PFSK-1 (cell line): Measurements from ENCODE around the gene SARS1.

Experiments used
- FOXP2 ChIP-seq: optimal IDR thresholded peaks from 2 replicates; pipeline ENCODE3; 2011; ENCODE audit warnings: borderline replicate concordance, control low read depth, inconsistent platforms; ENCODE audit not compliant: insufficient read depth; ENCODE audit errors: extremely low read length, extremely low read depth
- POLR2AphosphoS5 ChIP-seq: IDR thresholded peaks from 2 replicates; pipeline ENCODE4 v1.6.1; 2012; ENCODE audit warnings: low read depth, mild to moderate bottlenecking, control low read depth, low read length, moderate library complexity
- SIN3A ChIP-seq: IDR thresholded peaks from 2 replicates; pipeline ENCODE4 v1.6.1; 2012; ENCODE audit warnings: mild to moderate bottlenecking, low read length, moderate library complexity, borderline replicate concordance; ENCODE audit not compliant: insufficient read depth
- TAF1 ChIP-seq: IDR thresholded peaks from 2 replicates; pipeline ENCODE4 v1.6.1; 2012; ENCODE audit warnings: low read length, control low read depth, borderline replicate concordance; ENCODE audit not compliant: insufficient read depth
- TF ChIP-seq, protein P1 (sequence below), 2 experiments: IDR thresholded peaks; 2 replicates each; pipeline versions ENCODE4 v1.6.1 to v1.8.0; 2011 to 2012; ENCODE audit warnings: low read depth in 2 of 2, low read length in 2 of 2, control low read depth in 1 of 2, inconsistent platforms in 1 of 2, mild to moderate bottlenecking in 1 of 2, moderate library complexity in 1 of 2; ENCODE audit not compliant: insufficient read depth in 1 of 2

SARS1 gene

DNA sequence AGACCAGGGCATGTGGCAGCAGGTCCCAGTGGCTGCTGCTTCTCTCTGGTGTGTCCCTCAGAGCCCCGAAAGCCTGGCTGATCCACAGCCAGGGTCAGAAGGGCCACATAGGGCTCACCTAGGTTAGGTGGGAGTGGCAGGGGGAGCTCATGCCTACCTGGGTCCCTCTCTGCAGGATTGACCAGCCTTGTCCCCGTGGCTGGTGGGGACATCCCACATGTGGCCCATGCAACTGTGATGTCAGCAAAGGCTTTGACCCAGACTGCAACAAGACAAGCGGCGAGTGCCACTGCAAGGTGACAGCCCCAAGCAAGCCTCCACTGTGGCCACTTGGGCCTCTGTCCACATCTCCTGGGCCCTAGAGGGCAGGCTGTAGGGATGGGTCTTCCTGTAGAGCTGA lies 51.3 kb downstream of the SARS1 start:
- TF ChIP-seq POLR2AphosphoS5 = no peak
- TF ChIP-seq, protein P1, sequence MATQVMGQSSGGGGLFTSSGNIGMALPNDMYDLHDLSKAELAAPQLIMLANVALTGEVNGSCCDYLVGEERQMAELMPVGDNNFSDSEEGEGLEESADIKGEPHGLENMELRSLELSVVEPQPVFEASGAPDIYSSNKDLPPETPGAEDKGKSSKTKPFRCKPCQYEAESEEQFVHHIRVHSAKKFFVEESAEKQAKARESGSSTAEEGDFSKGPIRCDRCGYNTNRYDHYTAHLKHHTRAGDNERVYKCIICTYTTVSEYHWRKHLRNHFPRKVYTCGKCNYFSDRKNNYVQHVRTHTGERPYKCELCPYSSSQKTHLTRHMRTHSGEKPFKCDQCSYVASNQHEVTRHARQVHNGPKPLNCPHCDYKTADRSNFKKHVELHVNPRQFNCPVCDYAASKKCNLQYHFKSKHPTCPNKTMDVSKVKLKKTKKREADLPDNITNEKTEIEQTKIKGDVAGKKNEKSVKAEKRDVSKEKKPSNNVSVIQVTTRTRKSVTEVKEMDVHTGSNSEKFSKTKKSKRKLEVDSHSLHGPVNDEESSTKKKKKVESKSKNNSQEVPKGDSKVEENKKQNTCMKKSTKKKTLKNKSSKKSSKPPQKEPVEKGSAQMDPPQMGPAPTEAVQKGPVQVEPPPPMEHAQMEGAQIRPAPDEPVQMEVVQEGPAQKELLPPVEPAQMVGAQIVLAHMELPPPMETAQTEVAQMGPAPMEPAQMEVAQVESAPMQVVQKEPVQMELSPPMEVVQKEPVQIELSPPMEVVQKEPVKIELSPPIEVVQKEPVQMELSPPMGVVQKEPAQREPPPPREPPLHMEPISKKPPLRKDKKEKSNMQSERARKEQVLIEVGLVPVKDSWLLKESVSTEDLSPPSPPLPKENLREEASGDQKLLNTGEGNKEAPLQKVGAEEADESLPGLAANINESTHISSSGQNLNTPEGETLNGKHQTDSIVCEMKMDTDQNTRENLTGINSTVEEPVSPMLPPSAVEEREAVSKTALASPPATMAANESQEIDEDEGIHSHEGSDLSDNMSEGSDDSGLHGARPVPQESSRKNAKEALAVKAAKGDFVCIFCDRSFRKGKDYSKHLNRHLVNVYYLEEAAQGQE (IDR thresholded peaks at IDR 0.05; ENCODE audit: insufficient read depth in 1 of 2, low read depth in 2 of 2, low read length in 2 of 2) = no peak
- no peak for TF ChIP-seq TAF1
- TF ChIP-seq FOXP2 = no peak
- no peak for TF ChIP-seq SIN3A

DNA sequence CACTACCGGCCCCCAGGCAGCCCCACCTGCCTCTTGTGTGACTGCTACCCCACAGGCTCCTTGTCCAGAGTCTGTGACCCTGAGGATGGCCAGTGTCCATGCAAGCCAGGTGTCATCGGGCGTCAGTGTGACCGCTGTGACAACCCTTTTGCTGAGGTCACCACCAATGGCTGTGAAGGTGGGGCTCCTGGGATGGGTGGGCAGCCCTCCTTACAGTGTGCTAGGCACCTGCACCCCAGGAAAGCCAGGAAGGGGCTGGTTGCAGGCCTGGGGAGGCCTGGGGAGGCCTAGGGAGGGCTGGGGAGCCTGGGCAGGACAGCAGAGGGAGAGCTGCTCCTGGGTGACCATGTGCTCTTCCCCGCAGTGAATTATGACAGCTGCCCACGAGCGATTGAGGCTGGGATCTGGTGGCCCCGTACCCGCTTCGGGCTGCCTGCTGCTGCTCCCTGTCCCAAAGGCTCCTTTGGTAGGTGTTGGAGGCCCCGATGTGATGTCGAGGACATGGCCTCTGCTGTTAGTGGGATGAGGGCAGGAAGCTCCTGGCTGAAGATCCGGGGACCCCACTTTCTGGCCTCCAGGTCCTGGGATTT lies 52.1 kb downstream of the SARS1 start:
- TF ChIP-seq TAF1 = no peak
- TF ChIP-seq, protein P1 (IDR thresholded peaks at IDR 0.05; ENCODE audit: insufficient read depth in 1 of 2, low read depth in 2 of 2, low read length in 2 of 2) = no peak
- TF ChIP-seq POLR2AphosphoS5 = no peak
- no peak for TF ChIP-seq SIN3A
- no peak for TF ChIP-seq FOXP2

DNA sequence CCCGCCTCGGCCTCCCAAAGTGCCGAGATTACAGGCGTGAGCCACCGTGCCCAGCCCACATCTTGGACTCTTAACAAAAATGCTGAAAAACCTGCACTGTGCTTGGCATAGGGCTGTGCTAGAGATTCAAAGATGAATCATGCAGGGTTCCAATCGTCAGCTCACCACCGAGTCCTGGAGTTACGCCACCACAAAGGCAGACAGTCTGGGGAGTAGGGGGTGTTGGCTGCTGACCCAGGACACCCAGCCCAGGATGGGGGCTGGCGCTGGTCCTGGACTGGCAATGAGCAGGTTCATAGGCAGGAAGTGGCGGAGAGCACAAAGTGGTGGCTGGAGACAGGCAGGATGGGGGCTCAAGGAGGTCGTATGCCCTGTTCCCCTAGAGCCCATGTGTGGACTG lies 53.2 kb downstream of the SARS1 start:
- TF ChIP-seq POLR2AphosphoS5 (no peak), SIN3A (no peak), FOXP2 (no peak), TAF1 (no peak)
- TF ChIP-seq, protein P1 (IDR thresholded peaks at IDR 0.05; ENCODE audit: insufficient read depth in 1 of 2, low read depth in 2 of 2, low read length in 2 of 2) = no peak

DNA sequence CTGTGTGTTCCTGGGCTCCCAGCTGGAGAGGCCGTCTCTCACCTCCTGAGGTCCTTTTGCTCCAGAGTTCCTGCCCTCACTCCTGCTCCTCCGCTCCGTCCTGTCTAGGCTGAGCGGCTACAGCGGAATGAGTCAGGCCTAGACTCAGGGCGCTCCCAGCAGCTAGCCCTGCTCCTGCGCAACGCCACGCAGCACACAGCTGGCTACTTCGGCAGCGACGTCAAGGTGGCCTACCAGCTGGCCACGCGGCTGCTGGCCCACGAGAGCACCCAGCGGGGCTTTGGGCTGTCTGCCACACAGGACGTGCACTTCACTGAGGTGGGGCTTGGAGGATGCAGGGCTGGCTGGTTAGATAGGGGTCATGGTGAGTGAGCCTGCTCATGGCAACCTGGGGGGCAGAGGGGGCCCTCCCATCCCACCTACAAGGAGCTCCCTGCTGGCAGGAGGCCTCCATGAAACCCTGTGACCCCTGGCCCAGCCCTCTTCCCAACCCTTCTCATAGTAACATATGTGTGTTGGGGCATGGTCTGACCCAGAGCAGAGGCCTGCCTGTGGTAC lies 54.1 kb downstream of the SARS1 start:
- TF ChIP-seq TAF1 = no peak
- no peak for TF ChIP-seq SIN3A
- TF ChIP-seq FOXP2 = no peak
- TF ChIP-seq, protein P1 (IDR thresholded peaks at IDR 0.05; ENCODE audit: insufficient read depth in 1 of 2, low read depth in 2 of 2, low read length in 2 of 2) = no peak
- TF ChIP-seq POLR2AphosphoS5 = no peak
